Aortic smooth muscle cell (primary cell): ENCODE results near the gene QRFPR. TPM values are rescaled to one million over a fixed set of nuclear protein-coding genes. Genes with fewer than 3 reads are reported as not detected.

Experiments
- total RNA-seq: library from RNA; depleted of rRNA; stranded (reverse); fragments of >200 nt; gene quantifications from 2 replicates; pipeline ENCODE4 v1.2.3, GENCODE V29; 2014

Gene QRFPR
- not detected in 2 replicates for total RNA-seq

GRCh38 chr4:121380776-121381462 lies at the start of gene QRFPR:
Gene QRFPR, minus strand, starts transcription at chr4:121381018. Its CDS starts 371 bp downstream, at chr4:121380647.

Other genes starting within 250 kb of the QRFPR start
- gene TNIP3, start 216.7 kb downstream of the QRFPR start, total RNA-seq: 0.37 TPM in 1 of 2 replicates, not detected in the other